Uterus (tissue), 2 donors: Measurements from ENCODE around the gene KLK10.

ENCODE experiments used
- CTCF ChIP-seq, 4 experiments: fragments of 200-600 bp in 2 of 4; fragments of 450-650 bp in 2 of 4; sonication (generic) in 2 of 4; IDR thresholded peaks; one replicate each; pipeline ENCODE4 v1.5.1; 2016 to 2019; ENCODE audit warnings: antibody characterized with exemption in 4 of 4, mild to moderate bottlenecking in 2 of 4, moderate library complexity in 1 of 4
- POLR2A ChIP-seq, 2 donors: fragments of 450-650 bp; IDR thresholded peaks; one replicate each; pipeline ENCODE4 v1.6.1; 2016; ENCODE audit warnings: antibody characterized with exemption in 2 of 2, mild to moderate bottlenecking in 1 of 2, moderate library complexity in 1 of 2

GRCh38 chr19:50972795-50973376 lies 46.6 kb downstream of the KLK10 start:
- TF ChIP-seq POLR2A (IDR thresholded peaks at IDR 0.05) (no peak), CTCF (IDR thresholded peaks at IDR 0.05) (no peak)
